ENCODE data around the gene OASL.
A peak's percentile ranks its signal among the peaks of the same experiment; 100 is the strongest.
"Not testable (repeated sequence)": the region's sequence is repeated elsewhere in the genome, so short reads cannot be mapped to it uniquely, and the experiment has no call there.

Gene OASL

DNA sequence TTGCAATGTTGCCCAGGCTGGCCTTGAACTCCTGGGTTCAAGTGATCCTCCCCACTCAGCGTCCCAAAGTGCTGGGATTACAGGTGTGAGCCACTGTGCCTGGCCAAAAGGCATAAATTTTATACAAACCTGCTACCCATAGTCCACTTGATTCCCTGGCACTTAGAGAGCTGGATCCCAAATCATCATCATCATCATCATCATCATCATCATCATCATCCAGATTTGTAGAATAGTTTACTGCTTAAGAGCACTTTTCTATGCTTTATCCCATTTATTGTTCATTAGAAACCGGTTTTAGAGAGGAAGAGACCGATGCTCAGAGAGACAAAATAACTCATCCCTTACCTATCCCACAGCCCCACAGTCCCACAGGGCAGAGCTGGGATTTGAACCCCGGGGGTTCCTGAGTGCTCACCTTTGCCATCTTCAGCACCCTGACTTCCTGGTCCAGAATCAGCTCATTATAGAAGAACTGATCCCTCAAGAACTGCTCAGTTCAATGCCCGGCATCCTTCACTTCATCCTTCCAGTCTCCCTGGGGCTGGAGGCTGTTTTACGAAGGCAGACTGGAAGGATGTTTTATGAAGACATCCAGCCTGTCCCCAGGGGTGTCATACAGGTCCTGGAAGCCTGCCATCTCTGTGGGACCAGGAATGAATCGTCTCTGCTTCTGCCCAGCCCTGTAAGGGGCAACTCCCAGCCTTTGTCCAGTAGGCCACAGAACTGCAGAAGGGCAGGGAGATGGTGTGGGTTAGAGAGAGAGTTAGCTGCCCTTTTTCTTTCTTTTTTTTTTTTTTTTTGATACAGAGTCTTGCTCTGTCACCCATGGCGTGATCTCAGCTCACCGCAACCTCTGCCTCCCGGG is 20.2 kb upstream of the OASL start:
- DNase-seq, result no peak

DNA sequence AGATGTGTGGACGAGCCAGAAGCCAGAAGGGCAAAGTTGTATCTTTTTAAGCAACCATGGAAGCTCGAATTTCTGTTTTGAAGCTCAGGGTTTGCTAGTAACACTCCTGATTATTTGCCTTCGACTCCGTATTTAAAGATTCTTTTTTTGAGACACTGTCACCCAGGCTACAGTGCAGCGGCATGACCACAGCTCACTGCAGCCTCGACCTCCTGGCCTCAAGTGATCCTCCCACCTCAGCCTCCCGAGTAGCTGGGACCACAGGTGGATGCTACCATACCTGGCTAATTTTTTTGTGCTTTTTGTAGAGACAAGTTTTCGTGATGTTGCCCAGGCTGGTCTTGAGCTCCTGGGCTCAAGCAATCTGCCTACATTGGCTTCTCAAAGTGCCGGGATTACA is 18.7 kb upstream of the OASL start:
- no peak for DNase-seq

DNA sequence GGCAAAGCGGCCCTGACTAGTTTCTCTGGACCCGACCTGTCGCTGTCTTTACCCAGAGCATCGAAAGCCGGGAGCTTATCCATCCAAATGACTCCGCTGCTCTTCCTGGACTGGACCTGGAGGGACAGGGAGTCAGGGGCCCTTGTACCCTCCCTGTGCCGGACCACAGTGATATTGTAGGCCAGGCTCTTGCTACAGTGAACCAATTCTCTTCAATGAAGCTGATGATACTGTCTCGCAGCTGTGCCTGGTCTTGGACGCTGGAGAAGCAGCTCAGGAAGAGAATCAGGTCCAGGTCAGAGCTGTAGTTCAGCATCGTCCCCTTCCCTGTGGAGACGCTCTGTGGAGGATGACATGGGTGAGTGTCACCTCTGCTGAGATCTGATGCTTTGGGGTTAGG is 14.7 kb upstream of the OASL start:
- no peak for DNase-seq

DNA sequence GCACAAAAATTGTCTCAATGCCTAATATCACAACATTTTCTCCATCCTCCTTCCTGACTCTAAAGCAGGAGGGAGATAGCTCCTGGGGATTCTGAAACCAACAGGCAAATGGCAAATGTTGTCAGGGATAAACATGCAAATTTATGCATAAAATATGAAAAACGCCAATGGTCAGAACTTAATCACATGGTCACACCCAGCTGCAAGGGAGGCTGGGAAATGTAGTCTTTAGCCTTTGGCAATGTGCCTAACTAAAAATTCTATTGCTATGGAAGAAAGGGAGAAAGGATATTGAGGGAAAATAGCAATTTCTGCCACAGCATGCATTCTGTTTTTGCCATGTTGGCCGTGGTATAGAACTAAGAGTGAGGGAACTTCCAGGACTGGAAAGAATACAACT is 11.7 kb upstream of the OASL start:
- DNase-seq, result no peak

DNA sequence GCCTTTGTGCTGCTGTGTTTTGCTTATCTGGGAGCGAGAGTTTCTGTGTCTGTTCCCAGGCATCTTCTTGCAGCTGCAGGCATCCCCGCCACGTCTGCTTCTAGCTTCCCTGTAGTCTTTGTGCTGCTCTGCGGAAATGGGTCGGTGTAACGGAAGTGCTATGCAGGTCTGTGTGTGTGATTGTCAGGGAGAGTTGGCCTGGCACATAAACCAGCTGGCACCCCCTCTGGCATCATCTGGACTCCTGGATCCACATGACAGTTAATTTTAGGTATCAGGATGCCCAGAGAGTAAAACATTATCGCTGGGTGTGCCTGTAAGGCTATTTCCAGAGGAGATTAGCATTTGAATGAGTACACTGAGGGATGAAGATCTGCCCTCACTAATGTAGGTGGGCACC is 9.4 kb upstream of the OASL start:
- no peak for DNase-seq

DNA sequence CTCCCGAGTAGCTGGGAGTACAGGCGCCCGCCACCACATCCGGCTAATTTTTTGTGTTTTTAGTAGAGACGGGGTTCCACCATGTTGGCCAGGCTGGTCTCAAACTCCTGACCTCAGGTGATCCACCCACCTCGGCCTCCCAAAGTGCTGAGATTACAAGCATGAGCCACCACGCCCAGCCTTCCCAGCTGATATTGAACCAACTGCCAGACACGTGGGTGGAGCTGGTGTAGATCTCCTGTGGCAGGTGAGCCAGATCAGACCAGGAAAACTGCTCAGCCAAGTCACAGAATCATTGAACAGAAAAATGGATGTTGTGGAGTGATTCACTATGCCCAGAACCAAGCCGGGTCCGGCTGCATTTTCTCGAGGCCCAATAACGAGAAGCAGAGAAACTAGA is 8.4 kb upstream of the OASL start:
- not testable (repeated sequence) for DNase-seq

DNA sequence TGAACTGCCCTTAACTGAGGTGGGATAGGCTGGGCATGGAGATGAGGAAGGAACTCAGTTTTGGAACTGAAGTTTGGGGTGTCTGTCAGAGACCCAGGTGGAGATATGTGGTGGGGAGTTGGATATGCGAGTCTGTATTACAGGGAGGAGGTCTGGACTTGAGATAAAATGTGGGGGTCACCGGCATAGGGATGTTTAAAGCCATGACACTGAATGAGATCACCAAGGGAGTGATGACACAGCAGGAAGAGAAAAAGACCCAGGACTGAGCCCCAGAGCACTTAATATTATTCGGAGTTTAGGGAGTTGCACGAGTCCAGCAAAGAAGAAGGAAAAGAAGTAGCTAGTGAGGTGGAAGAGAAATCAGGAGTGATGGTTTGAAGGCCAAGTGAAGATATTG is 4.0 kb upstream of the OASL start:
- DNase-seq, result no peak

DNA sequence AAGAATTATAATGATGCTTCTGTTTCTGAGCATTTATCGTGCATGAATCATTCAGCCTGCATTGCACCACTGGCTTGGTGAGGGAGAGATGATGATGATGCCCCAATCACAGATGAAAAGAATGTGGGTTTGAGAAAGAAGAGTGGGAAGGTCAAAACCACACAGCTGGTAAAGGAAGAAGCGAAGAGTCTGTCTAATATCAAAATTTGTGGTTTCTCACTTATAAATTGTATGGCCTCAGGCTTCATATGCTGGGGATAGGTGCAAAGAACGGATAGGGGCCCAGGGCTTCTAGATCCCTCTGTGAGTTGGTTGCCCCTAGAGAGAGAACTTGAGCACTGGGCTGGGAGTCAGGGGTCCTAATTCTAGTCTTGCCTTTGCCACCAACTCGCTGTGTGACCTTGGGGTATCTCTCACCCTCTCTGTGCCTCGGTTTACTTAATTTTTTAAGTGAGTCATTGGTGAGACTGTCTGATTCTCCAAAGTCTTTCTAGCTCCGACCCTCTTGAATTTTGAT is 2.2 kb downstream of the OASL start:
- no peak for DNase-seq

DNA sequence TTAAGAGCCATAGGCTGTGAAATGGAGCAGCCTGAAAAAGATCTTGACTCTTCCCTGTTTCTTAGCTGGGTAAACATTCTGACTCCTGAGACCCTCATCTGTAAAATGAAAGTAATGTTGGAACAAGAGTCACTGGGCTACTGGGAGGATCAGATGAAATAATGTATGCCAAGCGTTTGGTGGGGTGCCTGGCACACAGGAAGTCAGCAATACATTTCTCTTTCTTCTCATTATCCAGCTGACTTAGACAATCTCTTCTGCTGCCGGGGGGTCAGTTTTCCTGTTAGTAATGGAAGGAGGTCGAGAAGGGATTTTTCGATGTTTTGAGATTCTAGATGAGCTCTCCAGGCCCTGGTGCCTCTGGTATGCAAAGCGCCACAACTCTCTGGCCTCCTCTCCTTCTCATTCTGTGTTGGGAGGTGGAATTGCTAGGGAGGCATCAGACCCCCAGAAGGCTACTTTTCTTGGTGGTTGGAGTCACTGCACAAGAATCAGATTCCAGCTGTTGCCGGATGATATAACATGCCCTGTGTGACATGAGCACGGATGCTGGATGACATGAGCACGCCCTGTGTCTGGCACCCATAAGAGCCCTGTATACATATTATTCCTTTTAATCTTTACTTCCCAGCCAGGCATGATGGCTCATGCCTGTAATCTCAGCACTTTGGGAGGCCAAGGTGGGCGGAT is 4.3 kb downstream of the OASL start:
- no peak for DNase-seq

DNA sequence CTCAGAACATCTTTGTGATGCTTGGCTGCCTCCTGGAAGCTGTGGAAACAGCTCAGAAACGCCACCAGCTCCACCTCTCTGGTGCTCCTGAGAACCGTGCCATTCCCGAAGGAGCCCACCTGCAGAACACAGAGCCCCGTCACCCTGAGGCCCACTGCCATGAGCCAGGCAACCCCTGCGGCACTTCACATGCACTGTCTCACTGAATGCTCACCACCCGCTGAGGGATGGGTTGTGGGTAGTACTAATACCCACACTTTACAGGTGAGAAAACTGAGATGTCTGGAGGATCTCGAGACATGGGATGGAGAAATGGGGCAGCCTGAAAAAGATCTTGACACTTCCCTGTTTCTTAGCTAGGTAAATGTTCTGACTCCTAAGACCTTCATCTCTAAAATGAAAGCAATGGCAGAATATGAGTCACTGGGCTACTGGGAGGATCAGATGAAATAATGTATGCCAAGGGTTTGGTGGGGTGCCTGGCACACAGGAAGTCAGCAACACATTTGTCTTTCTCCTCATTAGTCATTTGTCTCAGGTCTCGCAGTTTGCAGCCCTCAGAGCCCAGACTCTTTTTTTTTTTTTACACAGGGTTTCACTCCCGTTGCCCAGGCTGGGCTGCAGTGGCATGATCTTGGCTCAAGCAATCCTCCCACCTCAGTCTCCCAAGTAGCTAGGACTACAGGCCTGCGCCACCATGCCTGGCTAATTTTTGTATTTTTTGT is 5.3 kb downstream of the OASL start:
- DNase-seq, result peak; percentile 36

DNA sequence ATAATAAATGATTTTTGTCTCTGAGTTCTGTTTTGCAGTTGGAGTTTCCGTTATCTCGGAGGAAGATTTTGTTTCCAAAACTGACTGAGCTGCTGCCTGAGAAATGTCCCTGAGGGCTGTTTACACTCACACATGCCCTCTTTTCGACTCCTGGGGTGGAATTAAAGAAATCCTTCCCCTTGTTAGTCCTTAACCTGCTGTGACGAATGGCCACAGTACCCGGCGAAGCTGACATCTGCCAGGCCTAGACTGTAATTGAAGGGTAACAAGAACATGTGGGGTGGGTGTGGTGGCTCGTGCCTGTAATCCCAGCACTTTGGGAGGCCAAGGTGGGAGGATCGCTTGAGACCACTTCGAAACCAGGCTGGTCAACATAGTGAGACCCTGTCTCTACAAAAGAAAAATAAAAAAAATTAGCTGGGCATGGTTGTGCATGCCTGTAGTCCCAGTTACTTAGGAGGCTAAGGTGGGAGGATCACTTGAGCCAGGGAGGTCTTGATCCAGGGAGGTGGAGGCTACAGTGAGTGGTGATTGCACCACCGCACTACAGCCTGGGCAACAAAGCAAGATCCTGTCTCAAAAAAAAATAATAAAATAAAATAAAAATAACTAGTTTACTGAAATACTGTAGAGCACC is 8.4 kb downstream of the OASL start:
- no peak for DNase-seq

DNA sequence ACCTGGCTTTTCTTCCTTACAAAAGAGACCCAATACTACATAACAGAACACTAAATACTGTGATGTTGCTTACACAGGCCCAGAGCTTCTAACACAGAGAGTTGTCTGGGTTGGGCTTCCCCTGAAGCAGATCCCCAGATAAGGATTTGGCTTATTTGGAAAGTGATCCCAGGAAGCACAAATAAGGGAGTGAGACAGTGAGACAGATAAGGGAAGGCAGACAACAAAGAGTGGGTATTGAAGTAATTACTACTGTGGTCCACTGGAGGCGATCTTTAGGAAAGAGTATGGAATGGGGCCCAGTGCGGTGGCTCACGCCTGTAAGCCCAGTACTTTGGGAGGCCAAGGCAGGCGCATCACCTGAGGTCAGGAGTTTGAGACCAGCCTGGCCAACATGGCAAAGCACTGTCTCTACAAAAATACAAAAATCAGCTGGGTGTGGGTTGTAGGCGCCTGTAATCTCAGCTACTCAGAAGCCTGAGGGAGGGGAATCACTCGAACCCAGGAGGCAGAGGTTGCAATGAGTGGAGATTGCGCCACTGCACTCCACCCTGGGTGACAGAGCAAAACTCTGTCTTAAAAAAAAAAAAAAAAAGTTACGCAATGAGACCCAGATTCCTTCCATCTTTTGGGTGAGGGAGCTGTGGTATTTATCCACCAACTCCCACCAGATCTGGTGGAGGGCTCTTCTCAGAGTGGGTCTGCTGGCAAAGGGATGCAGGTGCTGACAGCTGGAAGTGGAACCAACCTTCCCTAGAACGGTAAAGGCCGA is 12.6 kb downstream of the OASL start:
- DNase-seq, result no peak

DNA sequence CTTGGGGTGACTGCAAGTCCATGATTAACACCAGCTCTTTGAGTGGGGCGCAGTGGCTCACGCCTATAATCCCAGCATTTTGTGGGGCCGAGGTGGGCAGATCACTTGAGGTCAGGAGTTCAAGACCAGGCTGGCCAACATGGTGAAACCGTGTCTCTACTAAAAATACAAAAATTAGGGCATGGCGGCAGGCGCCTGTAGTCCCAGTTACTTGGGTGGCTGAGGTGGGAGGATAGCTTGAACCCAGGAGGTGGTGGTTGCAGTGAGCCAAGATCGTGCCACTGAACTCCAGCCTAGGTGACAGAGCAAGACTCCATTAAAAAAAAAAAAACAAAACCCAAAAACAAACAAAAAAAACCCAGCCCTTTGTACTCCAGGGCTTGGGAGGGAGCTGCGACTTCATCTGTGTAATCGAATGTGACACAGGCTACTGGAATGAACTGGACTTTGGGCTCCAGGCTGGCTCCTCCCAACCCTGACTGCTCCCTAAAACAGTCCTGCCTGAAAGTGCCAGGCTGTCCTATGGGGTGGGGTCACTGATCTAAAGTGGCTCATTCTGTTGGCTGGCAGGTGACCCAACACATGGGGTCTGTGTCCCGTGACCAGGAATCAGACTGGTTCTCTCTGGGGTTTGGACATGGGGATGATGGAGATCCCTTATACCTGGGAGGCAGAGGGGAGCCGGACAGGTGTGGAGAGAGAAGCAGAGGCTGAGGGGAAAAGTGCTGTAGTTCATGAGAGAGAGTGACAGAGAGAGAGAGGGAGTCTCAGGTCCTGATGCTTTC is 13.4 kb downstream of the OASL start:
- DNase-seq, result no peak

DNA sequence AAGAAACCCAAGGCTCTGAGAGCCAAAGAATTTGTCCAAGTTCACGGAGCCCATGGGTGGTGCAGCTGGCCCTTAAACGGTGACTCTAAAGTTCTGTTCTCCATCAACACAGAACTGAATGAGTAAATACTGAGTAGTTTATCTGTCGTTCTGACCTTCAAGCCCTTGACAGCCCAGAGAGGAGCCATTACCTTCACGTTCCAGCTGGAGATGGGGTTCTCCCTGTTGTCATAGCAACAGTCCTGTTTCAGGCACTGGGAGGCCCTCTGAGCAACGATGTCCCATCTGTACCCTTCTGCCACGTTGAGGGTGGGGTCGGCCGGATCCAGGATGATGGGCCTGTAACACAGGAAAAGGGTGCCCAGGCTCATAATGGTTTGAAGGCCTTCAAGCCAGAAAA is 15.2 kb downstream of the OASL start:
- no peak for DNase-seq

DNA sequence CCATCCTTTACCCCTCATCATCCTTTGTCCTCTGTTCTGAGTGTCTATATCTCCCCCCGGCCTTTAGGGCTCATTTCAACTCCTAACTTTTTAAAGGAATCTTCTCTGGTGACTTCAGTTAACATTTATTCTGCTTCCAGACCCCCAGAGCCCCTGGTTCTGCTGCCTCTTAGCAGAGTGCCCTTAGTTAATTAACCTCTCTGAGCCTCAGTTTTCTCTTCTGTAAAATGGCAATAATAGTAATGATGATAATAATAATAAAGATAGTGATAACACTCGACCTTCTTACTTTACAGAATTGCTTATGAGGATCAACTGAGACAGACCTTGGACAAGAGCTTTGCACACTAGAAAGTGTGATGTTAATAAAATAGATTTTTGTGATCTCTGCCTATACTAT is 16.3 kb downstream of the OASL start:
- no peak for DNase-seq

DNA sequence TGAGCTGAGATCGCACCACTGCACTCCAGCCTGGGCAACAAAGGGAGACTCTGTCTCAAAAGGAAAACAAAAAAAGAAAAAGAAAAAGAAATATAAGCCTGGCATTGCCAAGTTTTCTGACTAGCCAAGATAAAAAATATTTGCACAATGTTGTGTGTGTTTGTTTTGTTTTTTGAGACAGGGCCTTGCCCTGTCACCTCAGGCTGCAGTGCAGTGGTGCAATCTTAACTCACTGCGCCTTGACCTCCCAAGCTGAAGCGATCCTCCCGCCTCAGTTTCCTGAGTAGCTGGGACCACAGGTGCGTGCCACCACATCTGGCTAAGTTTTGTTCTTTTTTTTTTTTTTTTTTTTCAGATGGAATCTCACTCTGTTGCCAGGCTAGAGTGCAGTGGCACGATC is 17.3 kb downstream of the OASL start:
- DNase-seq, result no peak

DNA sequence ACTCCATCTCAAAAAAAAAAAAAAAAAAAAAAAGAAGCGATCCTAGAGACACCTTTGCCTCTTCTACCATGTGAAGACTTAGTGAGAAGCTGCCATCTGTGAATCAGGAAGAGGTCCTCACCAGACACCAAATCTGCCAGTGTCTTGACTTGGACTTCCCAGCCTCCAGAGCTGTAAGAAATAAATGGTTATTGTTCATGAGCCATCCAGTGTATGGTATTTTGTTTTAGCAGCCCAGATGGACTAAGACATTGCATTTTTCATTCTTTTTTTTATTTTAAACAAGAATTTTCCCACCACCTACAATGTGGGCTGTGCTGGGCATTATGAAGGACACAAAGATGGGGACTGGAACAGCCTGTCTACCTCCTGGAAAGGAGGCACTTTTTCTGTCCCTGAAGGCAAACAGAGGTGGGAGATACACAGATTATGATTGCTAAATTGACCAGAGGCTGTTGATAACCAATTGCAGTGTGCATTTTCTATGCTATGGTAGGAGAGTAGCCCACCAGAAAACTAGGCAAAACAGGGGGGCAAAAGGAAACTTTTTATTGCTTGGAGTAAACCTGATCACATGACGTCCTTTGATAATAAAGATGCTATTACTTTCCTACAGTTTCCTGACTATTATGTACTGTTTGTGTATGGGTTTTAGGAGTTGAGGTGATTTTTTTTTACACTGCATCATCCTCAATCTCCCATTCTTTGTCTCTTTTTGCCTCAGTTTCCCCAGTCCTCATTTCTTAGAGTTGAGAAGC is 20.0 kb downstream of the OASL start:
- no peak for DNase-seq

DNA sequence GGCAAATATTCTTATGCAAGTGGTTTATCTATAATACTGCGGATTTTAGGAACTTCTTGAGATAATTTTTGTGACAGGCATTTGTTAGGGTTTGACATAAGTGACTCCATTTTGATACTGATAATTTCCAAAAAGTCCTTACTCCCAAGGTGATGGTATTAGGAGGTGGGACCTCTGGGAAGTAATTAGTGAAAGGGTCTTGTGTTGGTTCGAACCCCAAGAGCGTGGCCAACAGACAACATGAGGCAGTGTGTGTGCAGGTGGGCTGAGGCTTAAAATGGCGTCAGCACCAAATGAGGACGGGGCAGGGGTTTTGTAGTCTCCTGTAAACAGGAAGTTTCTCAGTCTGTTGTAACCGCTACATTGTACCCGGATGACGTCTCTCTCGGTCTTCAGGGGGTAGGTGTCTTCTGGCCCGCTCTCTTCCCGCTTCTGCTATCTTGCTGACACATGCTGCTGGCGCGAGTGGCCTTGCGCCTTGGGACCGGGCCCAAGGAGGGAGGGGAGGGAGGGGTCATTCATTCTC is 21.0 kb downstream of the OASL start:
- DNase-seq, result no peak

DNA sequence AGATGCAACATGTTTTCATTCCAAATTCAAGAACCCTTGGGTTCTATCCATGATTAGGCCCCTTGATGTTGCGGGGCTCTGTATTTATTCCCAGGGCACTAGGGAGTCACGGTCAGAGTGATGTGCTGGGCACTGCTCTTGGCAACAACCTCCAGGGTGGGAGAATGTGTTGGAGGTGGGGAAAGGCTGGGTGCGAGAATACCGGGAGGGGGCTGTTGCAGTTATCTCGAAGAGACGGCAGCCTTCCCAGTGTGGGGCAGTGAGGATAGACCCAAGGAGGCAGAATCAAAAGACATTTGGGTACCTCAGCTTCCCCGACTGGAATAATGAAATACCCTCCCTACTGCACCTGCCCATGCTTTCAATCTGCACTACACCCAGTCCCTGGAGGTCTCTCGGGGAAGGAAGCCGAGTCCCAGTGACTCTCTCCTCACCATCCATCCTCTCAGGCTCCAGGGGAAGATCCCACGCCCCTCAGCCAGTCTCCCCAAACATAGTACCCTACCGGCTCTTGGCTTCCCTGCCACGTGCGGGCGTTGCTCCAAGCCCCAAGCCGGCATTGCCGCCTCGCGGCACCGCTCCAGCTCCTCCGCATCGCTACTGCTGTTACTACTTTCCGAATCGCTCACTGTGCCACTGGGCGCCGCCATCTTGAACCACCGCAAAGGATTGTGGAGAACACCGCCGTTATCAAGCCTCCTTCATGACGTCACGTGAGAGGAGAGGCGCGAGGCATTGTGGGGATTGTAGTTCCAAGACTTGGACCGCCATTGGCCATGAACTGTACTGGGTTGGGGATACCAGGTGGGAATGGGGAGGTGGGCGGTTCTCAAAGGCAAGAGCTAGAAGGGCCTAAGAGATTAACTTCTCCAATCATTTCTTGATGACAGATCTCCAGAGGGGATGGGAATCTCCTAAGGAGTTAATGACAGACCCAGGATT is 22.9 kb downstream of the OASL start, which contains the start of gene C12orf43:
TSS of gene C12orf43 (minus strand) at position 663 of the 942 bp plus-strand sequence. CDS start at position 650, 13 bp downstream.
- peak; percentile 73 for DNase-seq

All from T1000 (cell line).